ENCODE measurements around the gene MUC2. TPM values are rescaled to one million over a fixed set of nuclear protein-coding genes. Genes with fewer than 3 reads are reported as not detected.

Gene MUC2
- total and polyA plus RNA-seq, 2 experiments from 2014 or later: 0.03 TPM; not detected in 1

DNA sequence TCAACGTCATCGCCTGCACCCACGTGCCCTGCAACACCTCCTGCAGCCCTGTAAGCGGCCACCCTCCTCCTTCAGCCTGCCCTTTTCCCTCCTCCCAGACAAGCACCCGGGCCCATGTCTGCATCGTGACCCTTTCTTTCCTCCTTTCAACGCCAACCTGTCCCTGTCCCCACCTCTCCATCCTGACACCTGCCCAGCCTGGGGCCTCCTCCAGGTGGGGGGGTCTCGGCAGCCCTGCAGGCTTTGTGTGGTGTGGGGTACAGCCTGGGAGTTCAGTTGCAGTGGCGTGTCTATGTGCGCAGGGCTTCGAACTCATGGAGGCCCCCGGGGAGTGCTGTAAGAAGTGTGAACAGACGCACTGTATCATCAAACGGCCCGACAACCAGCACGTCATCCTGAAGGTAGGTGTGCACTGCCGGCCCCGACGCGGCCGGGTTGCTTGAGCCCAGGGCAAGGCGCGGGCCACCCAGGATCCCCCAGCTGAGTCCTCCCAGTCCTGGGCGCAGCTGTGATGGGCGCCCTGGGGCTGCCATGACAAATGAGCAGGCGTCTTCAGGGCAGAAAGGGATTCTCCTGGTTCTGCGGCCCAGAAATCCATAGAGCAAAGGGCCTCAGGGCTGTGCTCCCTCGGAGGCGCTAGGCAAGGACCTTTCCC lies 33.7 kb downstream of the MUC2 start:
- Histone ChIP-seq H3K4me3 (no peak overlapping the region), H3K27me3 (no peaks in the 10 kb centered on the region), H3K27ac (no peak overlapping the region), H3K9me3 (ENCODE audit: low read depth) (no peaks in the 10 kb centered on the region), H3K36me3 (no peaks in the 10 kb centered on the region), H3K4me1 (ENCODE audit: low read depth) (no peaks in the 10 kb centered on the region)
- TF ChIP-seq, protein P1, sequence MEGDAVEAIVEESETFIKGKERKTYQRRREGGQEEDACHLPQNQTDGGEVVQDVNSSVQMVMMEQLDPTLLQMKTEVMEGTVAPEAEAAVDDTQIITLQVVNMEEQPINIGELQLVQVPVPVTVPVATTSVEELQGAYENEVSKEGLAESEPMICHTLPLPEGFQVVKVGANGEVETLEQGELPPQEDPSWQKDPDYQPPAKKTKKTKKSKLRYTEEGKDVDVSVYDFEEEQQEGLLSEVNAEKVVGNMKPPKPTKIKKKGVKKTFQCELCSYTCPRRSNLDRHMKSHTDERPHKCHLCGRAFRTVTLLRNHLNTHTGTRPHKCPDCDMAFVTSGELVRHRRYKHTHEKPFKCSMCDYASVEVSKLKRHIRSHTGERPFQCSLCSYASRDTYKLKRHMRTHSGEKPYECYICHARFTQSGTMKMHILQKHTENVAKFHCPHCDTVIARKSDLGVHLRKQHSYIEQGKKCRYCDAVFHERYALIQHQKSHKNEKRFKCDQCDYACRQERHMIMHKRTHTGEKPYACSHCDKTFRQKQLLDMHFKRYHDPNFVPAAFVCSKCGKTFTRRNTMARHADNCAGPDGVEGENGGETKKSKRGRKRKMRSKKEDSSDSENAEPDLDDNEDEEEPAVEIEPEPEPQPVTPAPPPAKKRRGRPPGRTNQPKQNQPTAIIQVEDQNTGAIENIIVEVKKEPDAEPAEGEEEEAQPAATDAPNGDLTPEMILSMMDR (IDR thresholded peaks at IDR 0.05; ENCODE audit: low read depth, low read length): no peak
- DNase-seq (ENCODE audit: low read depth in 1 of 2, low spot score in 1 of 2): no peak

DNA sequence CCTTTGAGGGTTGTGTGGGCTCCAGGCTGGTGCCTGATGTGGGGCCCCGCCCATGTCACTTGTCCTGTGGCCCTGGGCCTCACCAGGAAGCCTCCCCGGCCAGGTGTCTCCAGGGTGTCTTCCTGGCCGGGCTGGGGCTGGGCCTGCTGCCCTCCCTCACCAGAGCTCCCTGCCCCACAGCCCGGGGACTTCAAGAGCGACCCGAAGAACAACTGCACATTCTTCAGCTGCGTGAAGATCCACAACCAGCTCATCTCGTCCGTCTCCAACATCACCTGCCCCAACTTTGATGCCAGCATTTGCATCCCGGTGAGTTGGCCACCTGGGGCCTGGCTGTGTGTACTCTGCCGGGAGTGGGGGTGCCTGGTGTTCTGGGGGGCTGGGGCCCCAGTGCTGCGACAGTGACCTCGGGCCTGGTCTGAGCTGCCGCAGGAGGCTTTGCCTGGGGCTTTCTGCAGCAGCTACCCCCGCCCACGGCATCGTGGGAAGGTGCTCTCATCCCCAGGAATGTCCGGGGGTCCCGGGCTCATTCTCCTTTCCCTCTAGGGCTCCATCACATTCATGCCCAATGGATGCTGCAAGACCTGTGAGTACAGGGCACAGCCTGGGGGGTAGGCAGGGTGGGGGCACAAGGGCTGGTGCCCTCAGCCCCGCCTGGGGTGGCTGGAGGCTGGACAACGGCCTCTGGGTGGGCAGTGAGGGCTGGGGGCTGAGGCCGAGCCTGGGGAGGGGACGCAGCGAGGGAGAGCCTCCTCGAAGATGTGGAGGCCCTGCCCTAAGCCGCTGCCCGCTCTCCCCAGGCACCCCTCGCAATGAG lies 34.6 kb downstream of the MUC2 start:
- no peaks in the 10 kb centered on the region for H3K4me1 ChIP-seq (ENCODE audit: low read depth)
- H3K9me3 ChIP-seq (ENCODE audit: low read depth): no peaks in the 10 kb centered on the region
- no peaks in the 10 kb centered on the region for H3K27me3 ChIP-seq
- TF ChIP-seq, protein P1 (IDR thresholded peaks at IDR 0.05; ENCODE audit: low read depth, low read length): no peak
- DNase-seq (ENCODE audit: low read depth in 1 of 2, low spot score in 1 of 2): no peak
- H3K36me3 ChIP-seq: no peaks in the 10 kb centered on the region
- H3K4me3 ChIP-seq: no peak overlapping the region
- H3K27ac ChIP-seq: no peak overlapping the region

- no peaks in the 10 kb centered on the region for H3K4me1 ChIP-seq (ENCODE audit: low read depth)
- H3K27ac ChIP-seq: no peak overlapping the region
- H3K4me3 ChIP-seq: no peak overlapping the region
- no peaks in the 10 kb centered on the region for H3K36me3 ChIP-seq
- no peak for DNase-seq (ENCODE audit: low read depth in 1 of 2, low spot score in 1 of 2)
- TF ChIP-seq, protein P1 (IDR thresholded peaks at IDR 0.05; ENCODE audit: low read depth, low read length): no peak
- H3K27me3 ChIP-seq: no peaks in the 10 kb centered on the region
- H3K9me3 ChIP-seq (ENCODE audit: low read depth): no peaks in the 10 kb centered on the region
Measured at GRCh38 chr11:1109918-1110705, 35.4 kb downstream of the MUC2 start.

GRCh38 chr11:1111545-1112212 lies 37.0 kb downstream of the MUC2 start:
- H3K27me3 ChIP-seq: peaks cover 2% of the 10 kb centered on the region
- no peak for DNase-seq (ENCODE audit: low read depth in 1 of 2, low spot score in 1 of 2)

More at GRCh38 chr11:1111545-1112212, 37.0 kb downstream of the MUC2 start:
- no peak overlapping the region for H3K27ac ChIP-seq
- H3K4me1 ChIP-seq (ENCODE audit: low read depth): no peaks in the 10 kb centered on the region
- H3K9me3 ChIP-seq (ENCODE audit: low read depth): no peaks in the 10 kb centered on the region
- no peak overlapping the region for H3K4me3 ChIP-seq
- TF ChIP-seq, protein P1 (IDR thresholded peaks at IDR 0.05; ENCODE audit: low read depth, low read length): no peak
- no peaks in the 10 kb centered on the region for H3K36me3 ChIP-seq
